ENCODE measurements around the gene CDA.

The CDA gene

DNA sequence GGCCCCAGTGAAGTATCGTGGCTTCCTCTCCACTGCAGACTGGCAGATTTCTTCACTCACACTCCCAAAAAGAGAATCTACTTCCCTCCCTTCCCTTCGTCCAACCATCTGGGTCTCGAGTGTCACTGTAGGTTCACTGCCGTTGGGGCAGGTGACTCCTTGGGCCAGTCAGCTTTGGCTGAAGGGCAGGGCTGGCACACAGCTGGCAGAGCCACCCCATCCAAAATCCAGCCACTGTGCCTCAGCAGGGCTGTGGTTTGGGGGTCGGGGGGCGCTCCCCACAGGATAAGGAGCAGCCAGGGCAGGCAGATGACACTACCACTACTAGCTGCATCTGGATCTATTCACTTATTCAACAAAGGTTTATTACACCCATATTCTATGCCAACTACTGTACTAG lies 54.2 kb downstream of the CDA start:
- Histone ChIP-seq H3K36me3 (peaks cover 97% of the 10 kb centered on the region), H3K9me3 (no peaks in the 10 kb centered on the region), H3K27ac (no peak overlapping the region), H3K4me3 (ENCODE audit: low read depth in 1 of 2, low read length in 1 of 2) (no peak overlapping the region), H3K27me3 (no peaks in the 10 kb centered on the region), H3K4me1 (ENCODE audit: control insufficient read depth in 1 of 2, insufficient read depth in 1 of 2, low read depth in 1 of 2, low read length in 1 of 2) (no peaks in the 10 kb centered on the region)
- TF ChIP-seq, protein P1, sequence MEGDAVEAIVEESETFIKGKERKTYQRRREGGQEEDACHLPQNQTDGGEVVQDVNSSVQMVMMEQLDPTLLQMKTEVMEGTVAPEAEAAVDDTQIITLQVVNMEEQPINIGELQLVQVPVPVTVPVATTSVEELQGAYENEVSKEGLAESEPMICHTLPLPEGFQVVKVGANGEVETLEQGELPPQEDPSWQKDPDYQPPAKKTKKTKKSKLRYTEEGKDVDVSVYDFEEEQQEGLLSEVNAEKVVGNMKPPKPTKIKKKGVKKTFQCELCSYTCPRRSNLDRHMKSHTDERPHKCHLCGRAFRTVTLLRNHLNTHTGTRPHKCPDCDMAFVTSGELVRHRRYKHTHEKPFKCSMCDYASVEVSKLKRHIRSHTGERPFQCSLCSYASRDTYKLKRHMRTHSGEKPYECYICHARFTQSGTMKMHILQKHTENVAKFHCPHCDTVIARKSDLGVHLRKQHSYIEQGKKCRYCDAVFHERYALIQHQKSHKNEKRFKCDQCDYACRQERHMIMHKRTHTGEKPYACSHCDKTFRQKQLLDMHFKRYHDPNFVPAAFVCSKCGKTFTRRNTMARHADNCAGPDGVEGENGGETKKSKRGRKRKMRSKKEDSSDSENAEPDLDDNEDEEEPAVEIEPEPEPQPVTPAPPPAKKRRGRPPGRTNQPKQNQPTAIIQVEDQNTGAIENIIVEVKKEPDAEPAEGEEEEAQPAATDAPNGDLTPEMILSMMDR (IDR thresholded peaks at IDR 0.05): no peak

DNA sequence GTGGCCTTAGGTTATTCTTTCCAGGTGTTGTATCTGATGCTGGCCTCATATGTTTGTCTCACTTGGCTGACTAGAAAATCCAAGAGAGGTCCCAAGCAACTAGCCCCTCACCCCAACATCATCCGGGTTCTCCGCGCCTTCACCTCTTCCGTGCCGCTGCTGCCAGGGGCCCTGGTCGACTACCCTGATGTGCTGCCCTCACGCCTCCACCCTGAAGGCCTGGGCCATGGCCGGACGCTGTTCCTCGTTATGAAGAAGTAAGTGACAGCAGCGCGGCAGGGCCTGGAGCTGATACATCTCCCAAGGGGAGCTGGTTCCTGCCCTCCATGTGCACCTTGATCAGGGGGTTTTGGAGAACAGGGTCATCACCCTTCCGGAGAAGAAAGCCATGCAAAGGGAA lies 55.5 kb downstream of the CDA start:
- H3K36me3 ChIP-seq: peaks cover 97% of the 10 kb centered on the region
- no peaks in the 10 kb centered on the region for H3K4me1 ChIP-seq (ENCODE audit: control insufficient read depth in 1 of 2, insufficient read depth in 1 of 2, low read depth in 1 of 2, low read length in 1 of 2)
- no peak overlapping the region for H3K27ac ChIP-seq
- H3K27me3 ChIP-seq: no peaks in the 10 kb centered on the region
- TF ChIP-seq, protein P1 (IDR thresholded peaks at IDR 0.05): no peak
- no peak overlapping the region for H3K4me3 ChIP-seq (ENCODE audit: low read depth in 1 of 2, low read length in 1 of 2)
- H3K9me3 ChIP-seq: no peaks in the 10 kb centered on the region

DNA sequence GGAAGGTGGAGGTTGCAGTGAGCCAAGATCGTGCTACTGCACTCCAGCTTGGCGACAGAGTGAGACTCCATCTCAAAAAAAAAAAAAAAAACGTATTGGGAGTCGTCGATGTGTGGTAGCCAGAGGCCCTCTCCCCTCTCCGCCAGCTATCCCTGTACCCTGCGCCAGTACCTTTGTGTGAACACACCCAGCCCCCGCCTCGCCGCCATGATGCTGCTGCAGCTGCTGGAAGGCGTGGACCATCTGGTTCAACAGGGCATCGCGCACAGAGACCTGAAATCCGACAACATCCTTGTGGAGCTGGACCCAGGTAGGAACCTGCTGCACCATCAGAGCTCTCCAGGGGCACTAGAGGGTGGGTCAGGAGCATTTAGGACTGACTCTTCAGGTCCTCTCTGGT lies 56.5 kb downstream of the CDA start:
- Histone ChIP-seq H3K27ac (no peak overlapping the region), H3K27me3 (no peaks in the 10 kb centered on the region), H3K9me3 (no peaks in the 10 kb centered on the region), H3K4me1 (ENCODE audit: control insufficient read depth in 1 of 2, insufficient read depth in 1 of 2, low read depth in 1 of 2, low read length in 1 of 2) (no peaks in the 10 kb centered on the region), H3K36me3 (peaks cover 97% of the 10 kb centered on the region), H3K4me3 (ENCODE audit: low read depth in 1 of 2, low read length in 1 of 2) (no peak overlapping the region)
- TF ChIP-seq, protein P1 (IDR thresholded peaks at IDR 0.05): no peak

DNA sequence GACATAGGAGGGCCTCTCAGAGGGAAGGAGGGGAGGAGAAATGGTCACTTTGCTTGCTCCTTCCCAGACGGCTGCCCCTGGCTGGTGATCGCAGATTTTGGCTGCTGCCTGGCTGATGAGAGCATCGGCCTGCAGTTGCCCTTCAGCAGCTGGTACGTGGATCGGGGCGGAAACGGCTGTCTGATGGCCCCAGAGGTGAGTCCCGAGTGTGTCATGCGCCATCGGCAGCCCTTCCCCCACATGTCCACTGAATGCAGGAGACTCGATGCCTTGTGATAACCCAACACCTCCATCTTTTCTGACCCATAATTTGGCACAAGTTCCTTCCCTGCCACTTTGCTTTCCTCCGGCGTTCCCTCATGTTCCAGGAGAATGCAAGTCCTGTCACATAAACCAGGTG lies 59.5 kb downstream of the CDA start:
- Histone ChIP-seq H3K4me1 (ENCODE audit: control insufficient read depth in 1 of 2, insufficient read depth in 1 of 2, low read depth in 1 of 2, low read length in 1 of 2) (no peaks in the 10 kb centered on the region), H3K4me3 (ENCODE audit: low read depth in 1 of 2, low read length in 1 of 2) (no peak overlapping the region), H3K9me3 (no peaks in the 10 kb centered on the region), H3K36me3 (peaks cover 97% of the 10 kb centered on the region), H3K27ac (no peak overlapping the region), H3K27me3 (no peaks in the 10 kb centered on the region)
- TF ChIP-seq, protein P1 (IDR thresholded peaks at IDR 0.05): no peak

DNA sequence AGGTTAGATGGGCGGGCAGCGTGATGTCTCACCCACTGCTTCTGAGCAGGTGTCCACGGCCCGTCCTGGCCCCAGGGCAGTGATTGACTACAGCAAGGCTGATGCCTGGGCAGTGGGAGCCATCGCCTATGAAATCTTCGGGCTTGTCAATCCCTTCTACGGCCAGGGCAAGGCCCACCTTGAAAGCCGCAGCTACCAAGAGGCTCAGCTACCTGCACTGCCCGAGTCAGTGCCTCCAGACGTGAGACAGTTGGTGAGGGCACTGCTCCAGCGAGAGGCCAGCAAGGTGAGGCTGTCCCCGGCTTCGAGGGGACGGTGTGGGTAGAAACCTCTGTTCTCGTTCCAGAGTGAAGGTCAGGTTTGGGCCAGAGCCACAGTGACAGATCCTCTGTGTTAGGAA lies 60.0 kb downstream of the CDA start:
- Histone ChIP-seq H3K27ac (no peak overlapping the region), H3K36me3 (peaks cover 97% of the 10 kb centered on the region), H3K27me3 (no peaks in the 10 kb centered on the region), H3K4me1 (ENCODE audit: control insufficient read depth in 1 of 2, insufficient read depth in 1 of 2, low read depth in 1 of 2, low read length in 1 of 2) (no peaks in the 10 kb centered on the region), H3K9me3 (no peaks in the 10 kb centered on the region), H3K4me3 (ENCODE audit: low read depth in 1 of 2, low read length in 1 of 2) (no peak overlapping the region)
- TF ChIP-seq, protein P1 (IDR thresholded peaks at IDR 0.05): no peak

DNA sequence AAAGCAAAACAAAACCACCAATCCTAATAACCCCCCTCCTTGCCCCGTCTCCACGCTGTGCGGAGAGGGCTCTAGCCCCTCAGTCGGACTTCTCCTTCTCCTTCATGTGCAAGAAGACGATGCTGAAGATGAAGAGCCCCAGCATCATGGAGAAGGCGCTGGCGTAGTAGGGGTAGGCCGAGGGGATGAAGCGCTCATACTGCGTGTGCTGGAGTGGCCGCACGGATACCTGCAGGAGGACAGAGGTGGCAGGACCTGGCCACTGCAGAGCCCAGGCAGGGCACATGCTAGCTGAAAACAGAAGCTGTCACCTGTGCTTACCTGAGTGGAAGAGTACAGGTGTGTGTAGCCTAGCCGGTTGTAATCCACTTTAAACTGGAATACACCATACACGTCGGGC lies 63.4 kb downstream of the CDA start:
- Histone ChIP-seq H3K9me3 (no peaks in the 10 kb centered on the region), H3K36me3 (peaks cover 99% of the 10 kb centered on the region), H3K4me3 (ENCODE audit: low read depth in 1 of 2, low read length in 1 of 2) (no peak overlapping the region), H3K27me3 (no peaks in the 10 kb centered on the region), H3K4me1 (ENCODE audit: control insufficient read depth in 1 of 2, insufficient read depth in 1 of 2, low read depth in 1 of 2, low read length in 1 of 2) (no peaks in the 10 kb centered on the region), H3K27ac (peak overlapping the region; percentile 11)
- TF ChIP-seq, protein P1 (IDR thresholded peaks at IDR 0.05): no peak

Data from neutrophil (primary cell).